CD4-positive, alpha-beta T cell treated with Interleukin-6 for 4 hours (primary cell): ENCODE data around the gene IMMP2L.
"Not testable (repeated sequence)": the region's sequence is repeated elsewhere in the genome, so short reads cannot be mapped to it uniquely, and the experiment has no call there.

Source experiments
- DNase-seq: peaks from one replicate; pipeline ENCODE4 v3.0.0-alpha.2; 2020; ENCODE audit warnings: mixed read lengths

The IMMP2L gene

DNA sequence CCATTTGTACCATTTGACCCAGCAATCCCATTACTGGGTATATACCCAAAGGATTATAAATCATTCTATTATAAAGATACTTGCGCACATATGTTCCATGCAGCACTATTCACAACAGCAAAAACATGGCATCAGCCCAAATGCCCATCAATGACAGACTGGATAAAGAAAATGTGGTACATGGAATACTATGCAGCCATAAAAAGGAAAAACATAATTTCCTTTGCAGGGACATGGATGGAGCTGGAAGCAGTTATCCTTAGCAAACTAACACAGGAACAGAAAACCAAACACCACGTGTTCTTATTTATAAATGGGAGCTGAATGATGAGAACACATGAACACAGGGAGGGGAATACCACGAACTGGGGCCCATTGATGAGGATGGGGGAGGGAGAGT lies 310.9 kb downstream of the IMMP2L start:
- DNase-seq: not testable (repeated sequence)

GRCh38 chr7:111249807-111250206 lies 312.5 kb downstream of the IMMP2L start:
- not testable (repeated sequence) for DNase-seq

GRCh38 chr7:111242141-111242755 lies 320.0 kb downstream of the IMMP2L start:
- no peak for DNase-seq

- no peak for DNase-seq
These were observed 321.9 kb downstream of the IMMP2L start for GRCh38 chr7:111240371-111240770.

DNA sequence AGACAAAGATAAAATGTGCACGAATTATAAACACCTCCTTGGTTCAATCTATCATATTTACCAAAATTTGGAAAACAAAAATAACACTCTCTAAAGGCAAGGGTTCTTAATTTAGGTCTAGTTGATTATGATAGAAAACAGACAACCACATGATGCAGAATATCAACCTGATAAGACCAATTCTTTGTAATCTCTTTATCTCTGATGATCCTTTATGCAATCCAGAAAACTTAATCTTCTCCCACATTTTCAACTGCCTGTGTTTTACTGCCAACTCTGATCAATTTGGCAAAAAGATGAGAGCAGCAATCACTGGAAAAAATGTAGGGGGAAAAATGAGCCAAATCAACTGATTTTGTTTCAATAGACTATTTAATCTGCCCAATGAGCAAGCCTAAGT lies 322.9 kb downstream of the IMMP2L start:
- no peak for DNase-seq

DNA sequence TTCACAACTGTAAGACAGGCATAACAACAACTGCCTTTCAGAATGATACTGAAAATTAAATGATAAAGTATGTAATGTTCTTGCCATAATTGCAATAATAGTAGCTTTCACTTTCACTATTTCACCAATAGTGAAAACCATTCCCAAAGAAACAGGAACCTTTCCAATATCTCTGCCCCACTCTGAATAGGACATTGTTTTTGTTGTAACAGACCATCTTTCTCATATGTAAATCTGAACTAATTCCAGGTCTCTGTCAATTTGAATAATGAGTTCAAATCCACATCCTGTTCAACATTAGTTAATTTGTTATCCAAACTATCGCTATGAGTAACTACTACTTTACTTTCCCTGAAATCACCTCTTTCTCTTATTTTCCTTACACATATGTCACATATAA lies 323.4 kb downstream of the IMMP2L start:
- DNase-seq: no peak

DNA sequence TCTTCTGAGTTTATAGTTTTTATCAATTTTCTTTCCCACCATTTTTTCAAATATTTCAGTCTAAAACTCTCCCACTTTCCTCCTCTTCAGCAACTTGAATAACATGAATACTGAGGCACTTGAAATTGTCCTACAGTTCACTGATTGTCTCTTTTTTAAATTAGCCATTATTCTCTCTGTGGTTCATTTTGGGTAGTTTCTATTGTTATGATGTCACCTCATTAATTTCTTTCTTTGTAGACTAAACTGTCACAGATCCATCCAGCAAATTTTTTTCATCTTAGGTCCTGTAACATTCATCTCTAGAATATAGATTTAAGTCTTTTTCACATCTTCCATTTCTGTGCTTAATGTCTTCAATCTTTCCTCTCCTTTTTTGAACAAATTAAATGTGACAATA lies 326.6 kb downstream of the IMMP2L start:
- DNase-seq: no peak

DNA sequence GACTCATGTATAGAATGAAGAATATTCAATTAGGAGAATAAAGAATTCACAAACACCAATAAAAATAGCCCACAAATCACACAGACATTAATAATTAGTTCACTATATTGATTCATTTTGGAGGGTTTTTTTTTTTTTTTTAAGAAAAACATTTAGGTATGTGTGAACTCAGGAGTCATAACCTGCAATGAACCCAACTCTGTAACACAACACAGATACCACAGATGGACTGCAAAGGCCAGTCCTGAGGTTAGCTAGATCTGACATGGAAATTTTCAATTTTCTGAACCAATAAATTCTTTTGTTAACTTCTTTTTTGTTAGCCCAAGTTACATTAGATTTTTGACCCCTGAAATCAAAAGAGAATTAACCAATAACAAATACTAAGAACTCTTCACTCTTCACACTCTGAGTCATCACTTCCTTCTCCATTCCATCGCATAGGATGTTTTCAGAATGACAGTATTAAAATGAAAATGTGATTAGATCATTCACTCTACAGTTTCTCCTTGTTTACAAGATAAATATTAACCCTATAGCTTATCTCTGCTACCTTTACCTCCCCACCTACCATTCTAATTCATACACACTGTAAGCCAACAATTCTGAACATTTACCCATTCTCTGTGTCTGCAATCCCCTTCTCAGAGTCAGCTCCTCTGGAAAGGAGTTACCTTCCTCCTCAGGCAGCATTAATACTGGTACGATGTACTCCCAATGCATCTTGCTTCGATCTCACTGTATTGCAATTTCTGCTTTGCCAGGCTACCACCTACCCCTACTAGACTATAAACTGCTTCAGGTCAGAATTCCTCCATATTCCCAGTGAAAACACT lies 329.8 kb downstream of the IMMP2L start:
- no peak for DNase-seq

DNA sequence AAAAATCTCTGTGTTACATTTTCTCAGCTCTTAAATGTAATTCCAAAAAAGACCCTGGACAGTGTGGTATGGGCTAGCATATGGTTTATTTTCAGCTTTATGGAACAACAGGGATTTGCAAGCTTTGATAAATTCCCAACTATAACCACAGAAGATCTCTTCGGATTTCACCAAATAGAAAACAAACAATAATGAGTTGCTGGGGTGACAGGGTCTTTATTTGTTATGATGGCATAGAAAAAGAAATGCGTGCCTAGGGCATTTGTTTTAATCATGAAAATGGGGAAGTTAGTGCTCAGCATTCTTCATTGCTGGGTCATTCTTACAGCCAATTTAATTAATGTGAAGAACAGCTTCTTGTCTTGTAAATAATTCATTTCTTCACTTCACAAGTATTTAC lies 332.4 kb downstream of the IMMP2L start:
- DNase-seq: no peak

- DNase-seq: no peak
These were observed 333.0 kb downstream of the IMMP2L start for GRCh38 chr7:111229181-111229740.

DNA sequence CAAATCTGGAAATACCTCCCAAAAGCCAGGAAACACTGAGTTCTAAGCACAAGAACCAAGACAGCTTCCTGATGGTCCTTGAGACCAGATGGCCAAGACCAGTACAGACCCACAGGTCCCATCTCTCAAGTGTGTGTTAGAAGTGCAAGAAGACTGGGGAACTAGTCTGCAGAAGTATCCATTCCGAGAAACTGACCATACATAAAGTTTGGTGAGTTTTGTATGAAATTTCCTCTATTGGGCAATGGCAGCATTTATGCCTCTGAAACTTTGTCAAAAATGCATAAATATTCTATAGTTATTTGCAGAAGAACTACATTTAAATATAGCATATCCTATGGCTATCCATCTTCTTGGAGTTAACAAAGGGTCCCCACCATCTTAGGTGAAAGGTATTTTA lies 333.9 kb downstream of the IMMP2L start:
- DNase-seq: no peak

DNA sequence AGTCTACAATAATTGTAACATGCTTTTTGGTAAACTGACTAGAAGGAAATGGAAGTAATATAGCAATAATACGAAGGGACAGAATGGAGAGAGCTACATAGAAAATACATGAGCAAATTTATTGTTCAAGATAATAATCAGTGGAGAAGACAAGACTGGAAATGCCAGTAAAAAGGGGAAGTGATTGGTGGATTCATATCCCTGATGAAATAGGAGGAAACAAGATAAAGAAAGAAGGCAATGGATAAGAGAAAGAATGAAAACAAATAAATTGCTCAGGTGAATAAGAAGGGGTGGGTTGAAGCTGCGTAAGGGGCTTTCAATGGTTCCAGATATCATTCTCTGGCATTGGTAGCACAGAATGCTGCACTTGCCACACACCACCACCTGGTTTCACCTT lies 335.5 kb downstream of the IMMP2L start:
- DNase-seq: no peak

- DNase-seq: no peak
These were observed 337.7 kb downstream of the IMMP2L start for GRCh38 chr7:111224354-111225231.

DNA sequence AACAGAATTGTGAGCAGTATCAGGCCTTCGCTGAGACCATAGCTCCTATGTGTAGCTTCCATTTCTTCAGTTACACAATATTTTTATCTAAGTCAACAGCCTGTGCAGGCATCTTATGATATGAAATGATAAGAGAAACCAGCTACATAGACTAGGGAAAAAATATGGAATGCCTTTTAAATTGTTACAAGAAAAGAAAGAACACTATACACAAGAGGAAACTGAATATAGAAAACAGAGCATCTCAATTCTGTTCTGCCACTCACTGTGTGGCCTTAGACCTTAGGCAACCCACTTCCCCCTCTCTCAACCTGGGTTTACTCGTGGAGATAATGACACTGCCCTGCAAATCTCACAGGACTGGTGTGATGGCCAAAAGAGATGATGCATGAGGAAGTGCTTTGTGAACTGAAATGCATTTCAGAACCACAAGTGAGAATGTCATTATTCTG lies 338.5 kb downstream of the IMMP2L start:
- no peak for DNase-seq

GRCh38 chr7:111215550-111215949 lies 346.7 kb downstream of the IMMP2L start:
- DNase-seq: no peak

GRCh38 chr7:111212857-111213523 lies 349.3 kb downstream of the IMMP2L start:
- DNase-seq: no peak

- DNase-seq: no peak
These were observed 351.3 kb downstream of the IMMP2L start for GRCh38 chr7:111210996-111211395.

GRCh38 chr7:111210043-111210442 lies 352.2 kb downstream of the IMMP2L start:
- DNase-seq: no peak

- no peak for DNase-seq
These were observed 357.0 kb downstream of the IMMP2L start for GRCh38 chr7:111205251-111205650.

GRCh38 chr7:111202321-111202720 lies 360.0 kb downstream of the IMMP2L start:
- no peak for DNase-seq

DNA sequence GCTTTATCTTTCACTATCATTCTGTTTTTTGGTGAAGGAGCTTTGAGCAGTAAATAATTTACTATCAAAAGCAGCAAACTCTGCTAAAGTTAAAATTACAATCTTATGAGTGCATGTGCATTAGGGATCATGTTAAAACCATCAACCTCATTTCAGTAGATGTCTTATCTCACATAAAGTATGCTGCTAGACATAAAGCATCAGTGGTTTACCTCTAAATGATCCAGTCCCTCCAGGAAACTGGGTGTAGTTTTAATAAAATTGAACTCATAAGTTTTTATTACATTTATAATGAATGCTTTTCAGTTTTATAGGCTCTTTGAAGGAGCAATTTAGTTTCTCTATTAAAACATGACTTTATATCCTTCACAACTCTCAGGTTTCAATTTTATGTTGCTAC lies 362.6 kb downstream of the IMMP2L start:
- DNase-seq: no peak

DNA sequence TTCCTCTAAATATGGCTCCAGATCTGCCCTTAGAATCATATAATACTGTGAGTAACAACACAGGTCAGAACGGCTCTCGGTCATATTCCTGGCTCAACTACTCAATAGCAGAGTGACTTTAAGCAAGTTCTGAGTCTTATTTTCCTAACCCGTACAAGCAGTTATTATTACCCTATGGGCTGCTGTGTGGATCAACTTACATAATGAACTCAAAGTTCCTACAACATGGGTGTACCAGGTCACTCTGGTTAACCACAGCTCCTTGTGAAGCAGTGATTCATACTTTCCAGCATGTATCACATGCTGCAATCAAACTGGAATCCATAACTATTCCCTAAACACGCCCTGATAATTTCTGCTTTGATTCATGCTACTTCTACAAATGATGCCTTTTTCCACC lies 364.0 kb downstream of the IMMP2L start:
- DNase-seq: no peak

DNA sequence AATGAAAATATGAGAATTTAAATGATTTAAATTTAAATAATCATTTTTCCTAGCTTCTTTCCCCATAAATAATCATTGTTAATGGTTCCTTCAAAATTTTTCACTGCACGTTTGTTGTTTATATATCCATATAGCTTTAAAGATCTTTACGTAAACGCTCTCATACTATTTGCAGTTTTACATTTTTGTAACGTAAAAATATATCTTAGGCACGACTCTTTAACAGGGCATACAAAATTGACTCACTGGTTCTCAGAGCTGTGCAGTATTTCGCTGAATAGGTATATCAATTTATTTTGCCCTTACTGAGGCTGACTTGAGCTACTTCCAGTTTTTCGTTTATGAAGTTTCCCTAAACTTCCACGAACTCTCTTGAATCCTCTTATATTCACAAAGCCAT lies 365.6 kb downstream of the IMMP2L start:
- no peak for DNase-seq
